IMR-90 (cell line): ENCODE data around the gene HS6ST2. TPM values are rescaled to one million over a fixed set of nuclear protein-coding genes. Genes with fewer than 3 reads are reported as not detected.

Source experiments
- ATAC-seq: fragments of 200-7000 bp; cut with Tn5 transposase; 2 replicates; pipeline ENCODE4 v1.9.1; 2020; ENCODE audit warnings: low read depth, mild to moderate bottlenecking, moderate library complexity
- BruUV-seq: library from RNA; stranded (reverse); fragments of 400-500 nt; replicated peaks from 2 replicates; lab custom pipeline; 2021; lab: Mats Ljungman, UMichigan
- CTCF ChIA-PET: fragments of 300-600 bp; formaldehyde crosslinking; extraction: SDS; loops from one replicate; lab custom pipeline; 2021; ENCODE audit warnings: antibody characterized with exemption; lab: Yijun Ruan, JAX
- POLR2A ChIA-PET: fragments of 300-600 bp; sonication (Branson Sonifier 250); formaldehyde crosslinking; loops from one replicate; lab custom pipeline; 2022; ENCODE audit warnings: antibody characterized with exemption; ENCODE audit not compliant: unreplicated experiment; lab: Charles Lee
- DNase-seq: peaks from one replicate; pipeline ENCODE4 v3.0.0; 2013
- H2AFZ ChIP-seq: replicated peaks from 2 replicates; pipeline ENCODE3; 2013; ENCODE audit warnings: low read length, mild to moderate bottlenecking; ENCODE audit not compliant: poor library complexity
- H2AK5ac ChIP-seq: 2 replicates; pipeline ENCODE4 v1.6.1; 2013; ENCODE audit warnings: low read depth, low read length, inconsistent platforms
- H2AK9ac ChIP-seq: replicated peaks from 2 replicates; pipeline ENCODE3; 2013; ENCODE audit warnings: mild to moderate bottlenecking, low read depth, low read length, moderate library complexity; ENCODE audit not compliant: poor library complexity
- H2BK120ac ChIP-seq: 2 replicates; pipeline ENCODE4 v1.6.1; 2013; ENCODE audit warnings: low read depth, low read length, inconsistent platforms
- H2BK15ac ChIP-seq: 3 replicates; pipeline ENCODE4 v1.6.1; 2013; ENCODE audit warnings: low read depth, low read length, inconsistent platforms
- H2BK20ac ChIP-seq: 2 replicates; pipeline ENCODE4 v1.6.1; 2013; ENCODE audit warnings: low read depth, mild to moderate bottlenecking, inconsistent platforms, low read length, moderate library complexity
- H2BK5ac ChIP-seq: 2 replicates; pipeline ENCODE4 v1.6.1; 2013; ENCODE audit warnings: mild to moderate bottlenecking, low read depth, low read length, inconsistent platforms; ENCODE audit not compliant: poor library complexity, severe bottlenecking
- H3K14ac ChIP-seq: replicated peaks from 2 replicates; pipeline ENCODE4 v1.6.1; 2013; ENCODE audit warnings: low read depth, low read length, inconsistent platforms
- H3K18ac ChIP-seq: 2 replicates; pipeline ENCODE4 v1.6.1; 2013; ENCODE audit warnings: low read depth, low read length, control low read depth
- H3K23ac ChIP-seq: 2 replicates; pipeline ENCODE4 v1.6.1; 2013; ENCODE audit warnings: low read depth, low read length, inconsistent platforms
- H3K27ac ChIP-seq: 2 replicates; pipeline ENCODE4 v1.5.1; 2013; ENCODE audit warnings: mild to moderate bottlenecking, control low read depth, low read length; ENCODE audit not compliant: insufficient read depth
- H3K27me3 ChIP-seq: 2 replicates; pipeline ENCODE4 v1.6.1; 2013; ENCODE audit warnings: low read length; ENCODE audit not compliant: control insufficient read depth, insufficient read depth
- H3K36me3 ChIP-seq: 2 replicates; pipeline ENCODE4 v1.6.1; 2013; ENCODE audit warnings: low read length, mixed read lengths; ENCODE audit not compliant: control insufficient read depth, insufficient read depth
- H3K4ac ChIP-seq: 2 replicates; pipeline ENCODE4 v1.6.1; 2013; ENCODE audit warnings: low read depth, low read length, inconsistent platforms
- H3K4me1 ChIP-seq: 2 replicates; pipeline ENCODE4 v1.6.1; 2013; ENCODE audit warnings: low read length, mixed read lengths; ENCODE audit not compliant: control insufficient read depth, insufficient read depth
- H3K4me2 ChIP-seq: 2 replicates; pipeline ENCODE4 v1.6.1; 2013; ENCODE audit warnings: low read depth, mild to moderate bottlenecking, control low read depth, low read length, moderate library complexity
- H3K4me3 ChIP-seq: 2 replicates; pipeline ENCODE4 v1.5.1; 2013; ENCODE audit warnings: low read depth, mild to moderate bottlenecking, control low read depth, low read length, moderate library complexity; ENCODE audit not compliant: insufficient read depth
- H3K56ac ChIP-seq: 2 replicates; pipeline ENCODE4 v1.6.1; 2013; ENCODE audit warnings: low read length, inconsistent platforms; ENCODE audit not compliant: insufficient read depth; ENCODE audit errors: extremely low read depth
- H3K79me1 ChIP-seq, 2 experiments: 2 replicates each; pipeline ENCODE4 v1.6.1; 2013; ENCODE audit warnings: low read length in 2 of 2, inconsistent platforms in 1 of 2, low read depth in 1 of 2
- H3K9ac ChIP-seq: 2 replicates; pipeline ENCODE4 v1.6.1; 2013; ENCODE audit warnings: low read depth, low read length, control low read depth
- H3K9me1 ChIP-seq: 2 replicates; pipeline ENCODE4 v1.6.1; 2013; ENCODE audit warnings: low read length, inconsistent platforms; ENCODE audit not compliant: insufficient read depth
- H3K9me3 ChIP-seq: 2 replicates; pipeline ENCODE4 v1.6.1; 2013; ENCODE audit warnings: low read length; ENCODE audit not compliant: control insufficient read depth, insufficient read depth
- H4K20me1 ChIP-seq: 2 replicates; pipeline ENCODE4 v1.6.1; 2013; ENCODE audit warnings: low read length, inconsistent platforms; ENCODE audit not compliant: insufficient read depth
- H4K5ac ChIP-seq: 2 replicates; pipeline ENCODE4 v1.6.1; 2013; ENCODE audit warnings: mild to moderate bottlenecking, low read depth, low read length, control low read depth
- H4K8ac ChIP-seq, 2 experiments: 2 replicates each; pipeline ENCODE4 v1.6.1; 2013; ENCODE audit warnings: low read depth in 2 of 2, low read length in 2 of 2, control low read depth in 1 of 2, inconsistent platforms in 1 of 2
- H4K91ac ChIP-seq: 2 replicates; pipeline ENCODE4 v1.6.1; 2013; ENCODE audit warnings: low read depth, low read length, inconsistent platforms; ENCODE audit not compliant: insufficient read depth
- BHLHE40 ChIP-seq: fragments of 150-350 bp; IDR thresholded peaks from 2 replicates; pipeline ENCODE4 v1.6.1; 2016; ENCODE audit warnings: mild to moderate bottlenecking, low read depth, low read length
- CEBPB ChIP-seq: IDR thresholded peaks from 2 replicates; pipeline ENCODE4 v1.6.1; 2012; ENCODE audit warnings: low read depth, low read length, improper control_type of control experiment
- CHD1 ChIP-seq: IDR thresholded peaks from 2 replicates; pipeline ENCODE4 v1.6.1; 2012; ENCODE audit warnings: low read depth, low read length, improper control_type of control experiment
- CTCF ChIP-seq: conservative IDR thresholded peaks from 2 replicates; pipeline ENCODE4 v1.5.1; 2012; ENCODE audit warnings: mild to moderate bottlenecking, low read depth, low read length, improper control_type of control experiment
- ELK1 ChIP-seq: fragments of 150-350 bp; IDR thresholded peaks from 2 replicates; pipeline ENCODE4 v1.6.1; 2016; ENCODE audit warnings: low read depth, mild to moderate bottlenecking, low read length, moderate library complexity, borderline replicate concordance
- FOS ChIP-seq: fragments of 150-350 bp; IDR thresholded peaks from 2 replicates; pipeline ENCODE4 v1.6.1; 2016; ENCODE audit warnings: low read depth, low read length
- MAFK ChIP-seq: IDR thresholded peaks from 2 replicates; pipeline ENCODE4 v1.6.1; 2012; ENCODE audit warnings: low read depth, low read length, improper control_type of control experiment
- MAZ ChIP-seq: IDR thresholded peaks from 2 replicates; pipeline ENCODE4 v1.6.1; 2012; ENCODE audit warnings: low read depth, mild to moderate bottlenecking, low read length, improper control_type of control experiment, moderate library complexity, borderline replicate concordance
- MXI1 ChIP-seq: IDR thresholded peaks from 2 replicates; pipeline ENCODE4 v1.6.1; 2012; ENCODE audit warnings: low read depth, mild to moderate bottlenecking, low read length, moderate library complexity, borderline replicate concordance
- NFE2L2 ChIP-seq: fragments of 150-350 bp; IDR thresholded peaks from 2 replicates; pipeline ENCODE4 v1.6.1; 2016; ENCODE audit warnings: low read depth, mild to moderate bottlenecking, low read length
- POLR2A ChIP-seq: IDR thresholded peaks from 2 replicates; pipeline ENCODE4 v1.6.1; 2012; ENCODE audit warnings: mild to moderate bottlenecking, low read depth, low read length
- RAD21 ChIP-seq: IDR thresholded peaks from 2 replicates; pipeline ENCODE4 v1.6.1; 2012; ENCODE audit warnings: low read length, improper control_type of control experiment
- RCOR1 ChIP-seq: IDR thresholded peaks from 2 replicates; pipeline ENCODE4 v1.6.1; 2012; ENCODE audit warnings: mild to moderate bottlenecking, low read length, improper control_type of control experiment; ENCODE audit not compliant: insufficient replicate concordance
- RFX5 ChIP-seq: IDR thresholded peaks from 2 replicates; pipeline ENCODE4 v1.8.0; 2012; ENCODE audit warnings: low read depth, mild to moderate bottlenecking, low read length, moderate library complexity
- SMC3 ChIP-seq: fragments of 150-350 bp; IDR thresholded peaks from 2 replicates; pipeline ENCODE4 v1.6.1; 2016; ENCODE audit warnings: low read depth, mild to moderate bottlenecking, antibody characterized with exemption, low read length, moderate library complexity
- USF2 ChIP-seq: fragments of 150-350 bp; IDR thresholded peaks from 2 replicates; pipeline ENCODE4 v1.6.1; 2017; ENCODE audit warnings: mild to moderate bottlenecking, antibody characterized with exemption, low read length, low read depth
- WGBS, 2 experiments: methylation state at CpG; one replicate each; pipeline versions ENCODE4 v1.1.5 to v1.1.7; 2013; ENCODE audit warnings: missing lambda C conversion rate in 2 of 2; ENCODE audit not compliant: insufficient read length in 1 of 2; ENCODE audit errors: extremely low coverage in 2 of 2; 5-methylcytosine and 5-hydroxymethylcytosine counted together
- dilution Hi-C: fragments of 300-500 bp; cut with HindIII; formaldehyde crosslinking; loops from one replicate; pipeline ENCODE4 v1.14.3; 2018; ENCODE audit warnings: low sequenced_read_pairs; ENCODE audit not compliant: unreplicated experiment
- in situ Hi-C: fragments of 300-500 bp; cut with MboI; formaldehyde crosslinking; loops from 3 replicates; pipeline ENCODE4 v1.14.3; 2019; ENCODE audit warnings: low sequenced_read_pairs, inconsistent platforms, mixed read lengths
- intact Hi-C: fragments of 100-400 bp; cut with micrococcal nuclease; formaldehyde crosslinking; loops from 2 replicates; pipeline ENCODE4 v1.10.0; 2022
- polyA plus RNA-seq, 3 experiments: library from polyadenylated mRNA; depleted of rRNA; stranded (reverse); fragments of >200 nt; gene quantifications; 2 replicates each; pipeline ENCODE4 v1.2.3, GENCODE V29; 2012; ENCODE audit warnings: low replicate concordance in 1 of 3
- total RNA-seq: library from RNA; depleted of rRNA; stranded (reverse); fragments of >200 nt; gene quantifications from 2 replicates; pipeline ENCODE4 v1.2.3, GENCODE V29; 2012

The HS6ST2 gene
- total and polyA plus RNA-seq, 2 of the 4 experiments (the other 2 are of a cell fraction) = not detected

- ChIA-PET POLR2A (no interaction called here), CTCF (no interaction called here)
- H3K79me1 ChIP-seq = no peaks in the 10 kb centered on the region
- no peak overlapping the region for H2AFZ ChIP-seq
- H3K36me3 ChIP-seq = no peaks in the 10 kb centered on the region
- DNase-seq = no peak
- ATAC-seq = no peak
- H4K20me1 ChIP-seq = no peaks in the 10 kb centered on the region
- no peak overlapping the region for H2AK5ac ChIP-seq
- H3K56ac ChIP-seq = no peak overlapping the region
- H3K4me3 ChIP-seq = no peak overlapping the region
- H3K14ac ChIP-seq = no peak overlapping the region
- no peaks in the 10 kb centered on the region; the same call in 1 of the 2 replicates for H3K27me3 ChIP-seq
- intact Hi-C loops = no loop called here
- in situ Hi-C loops = no loop called here
- no peak overlapping the region for H2BK15ac ChIP-seq
- no peak overlapping the region for H2BK20ac ChIP-seq
- H3K4ac ChIP-seq = no peak overlapping the region
- no peak overlapping the region for H2BK5ac ChIP-seq
- H3K4me1 ChIP-seq = no peaks in the 10 kb centered on the region
- H3K23ac ChIP-seq = no peak overlapping the region
- no TSS peak for BruUV-seq
- H4K8ac ChIP-seq = no peak overlapping the region
- no peak overlapping the region for H3K4me2 ChIP-seq
- H4K5ac ChIP-seq = no peak overlapping the region
- H3K9ac ChIP-seq = no peak overlapping the region
- H3K27ac ChIP-seq = no peak overlapping the region
- H4K91ac ChIP-seq = no peak overlapping the region
- no peak overlapping the region for H2BK120ac ChIP-seq
- H2AK9ac ChIP-seq = no peak overlapping the region
- H3K9me1 ChIP-seq = no peaks in the 10 kb centered on the region
- H3K9me3 ChIP-seq = no peaks in the 10 kb centered on the region
- no peak overlapping the region for H3K18ac ChIP-seq
- TF ChIP-seq SMC3 (no peak), FOS (no peak), CEBPB (no peak), MXI1 (no peak), BHLHE40 (no peak), USF2 (no peak), ELK1 (no peak), CTCF (no peak), MAZ (no peak), RAD21 (no peak), NFE2L2 (no peak), CHD1 (no peak), POLR2A (no peak), MAFK (no peak), RCOR1 (no peak), RFX5 (no peak)
- dilution Hi-C loops = no loop called here
- no CpG with 5 or more reads among the region's 5 CpGs for WGBS, 2 experiments
Measured at GRCh38 chrX:132843363-132843762, 115.1 kb downstream of the HS6ST2 start.
